Left lung (tissue), 8 donors: ENCODE results near the gene RPL4. TPM values are rescaled to one million over a fixed set of nuclear protein-coding genes. Genes with fewer than 3 reads are reported as not detected.

ENCODE experiments used
- microRNA-seq, 2 donors: library from miRNA; unstranded; fragments of <30 nt; microRNA quantifications; one replicate each; pipeline ENCODE4, GENCODE V29; 2019
- polyA plus RNA-seq, 6 donors: library from polyadenylated mRNA; unstranded; fragments of 120-200 nt; gene quantifications; one replicate each; pipeline ENCODE4 v1.2.1, GENCODE V29; 2013; ENCODE audit not compliant: insufficient read length in 6 of 6
- total RNA-seq, 2 donors: library from RNA; stranded (reverse); fragmentation: NEBNext Ultra II Directional; extraction: Animal tissue kit (Norgen Biotek cat#: 25700); gene quantifications; one replicate each; pipeline ENCODE4 v1.2.1, GENCODE V29; 2021
- donor health status: DM: no; HTN: yes; CAD: no.
- donor health status: DM: no; HTN: no; CAD: no.

Gene RPL4
- total and polyA plus RNA-seq, 8 donors: 1,719 to 4,606 (median 4,150) TPM

Small RNA genes within 50 kb of the gene (microRNA-seq; reads per million reads assigned to microRNA genes)
- gene MIR4512: 0 to 0.41 reads per million in 2 donors

Other genes with a start within 250 kb of the RPL4 start
- 10 to 100 TPM; 23.8 to 26.9 TPM for gene DIS3L, start 211.3 kb downstream of the RPL4 start, total RNA-seq
- 10 to 100 TPM; 44.8 to 55.9 (median 49.6) TPM for gene DIS3L, start 211.3 kb downstream of the RPL4 start, polyA plus RNA-seq
- gene TIPIN, start 148.2 kb downstream of the RPL4 start, total RNA-seq: 10 to 100 TPM in 1 of 2 donors, 1 to 10 TPM in 1; 7.1 to 11.1 TPM
- 10 to 100 TPM; 16.7 to 23.1 (median 18.3) TPM for gene TIPIN, start 148.2 kb downstream of the RPL4 start, polyA plus RNA-seq
- gene MAP2K1, start 117.9 kb downstream of the RPL4 start, total RNA-seq: 10 to 100 TPM; 59.3 to 60.4 TPM
- 10 to 100 TPM; 46.3 to 55.7 (median 50.6) TPM for gene MAP2K1, start 117.9 kb downstream of the RPL4 start, polyA plus RNA-seq
- 10 to 100 TPM; 17.9 to 19.4 TPM for gene SNAPC5, start 7.1 kb downstream of the RPL4 start, total RNA-seq
- 10 to 100 TPM; 23.7 to 33.7 (median 27.7) TPM for gene SNAPC5, start 7.1 kb downstream of the RPL4 start, polyA plus RNA-seq
- gene ZWILCH, start 471 bp upstream of the RPL4 start, total RNA-seq: 10 to 100 TPM in 1 of 2 donors, 1 to 10 TPM in 1; 8.6 to 13.6 TPM
- 10 to 100 TPM; 19.0 to 32.2 (median 27.4) TPM for gene ZWILCH, start 471 bp upstream of the RPL4 start, polyA plus RNA-seq
- under 1 TPM in 1 of 2 donors, not detected in 1; 0.26 TPM for gene LCTL, start 61.1 kb upstream of the RPL4 start, total RNA-seq
- under 1 TPM; 0.34 to 0.56 (median 0.46) TPM for gene LCTL, start 61.1 kb upstream of the RPL4 start, polyA plus RNA-seq
- 100 to 1,000 TPM in 1 of 2 donors, 10 to 100 TPM in 1; 84.9 to 110 TPM for gene SMAD6, start 197.4 kb upstream of the RPL4 start, total RNA-seq
- 10 to 100 TPM; 25.0 to 41.3 (median 27.7) TPM for gene SMAD6, start 197.4 kb upstream of the RPL4 start, polyA plus RNA-seq